Hindlimb muscle (tissue), 1 donor: Measurements from ENCODE around the gene RUNDC3A. TPM values are rescaled to one million over a fixed set of nuclear protein-coding genes. Genes with fewer than 3 reads are reported as not detected.
"Not testable (repeated sequence)": the region's sequence is repeated elsewhere in the genome, so short reads cannot be mapped to it uniquely, and the experiment has no call there.

Experiments used
- DNase-seq: peaks from one replicate; pipeline ENCODE4 v3.0.0-alpha.2; 2013
- polyA plus RNA-seq: library from polyadenylated mRNA; unstranded; fragments of 120-200 nt; gene quantifications from one replicate; pipeline ENCODE4 v1.2.1, GENCODE V29; 2013; ENCODE audit not compliant: insufficient read length

RUNDC3A gene
- polyA plus RNA-seq, 1 donor = 1.1 TPM

- no peak for DNase-seq
These were observed 52.4 kb downstream of the RUNDC3A start for GRCh38 chr17:44360826-44361225.

GRCh38 chr17:44361292-44362260 lies 53.2 kb downstream of the RUNDC3A start:
- DNase-seq = no peak

GRCh38 chr17:44362459-44362948 lies 54.1 kb downstream of the RUNDC3A start:
- no peak for DNase-seq

GRCh38 chr17:44362949-44363612 lies 54.7 kb downstream of the RUNDC3A start:
- no peak for DNase-seq

- DNase-seq = peak; percentile 79
These were observed 55.3 kb downstream of the RUNDC3A start, which contains the start of gene FAM171A2 for GRCh38 chr17:44363613-44364159. Gene FAM171A2, minus strand, starts transcription at chr17:44363853. Its CDS starts 139 bp downstream, at chr17:44363714.

GRCh38 chr17:44365051-44365450 lies 56.6 kb downstream of the RUNDC3A start:
- DNase-seq = not testable (repeated sequence)

- no peak for DNase-seq
These were observed 59.0 kb downstream of the RUNDC3A start for GRCh38 chr17:44367231-44367979.

Other genes with a start within 250 kb of the RUNDC3A start
- gene LSM12, start 241.9 kb upstream of the RUNDC3A start, polyA plus RNA-seq = 23.3 TPM
- gene G6PC3, start 237.9 kb upstream of the RUNDC3A start, polyA plus RNA-seq = 39.3 TPM
- 64.6 TPM for gene HDAC5, start 185.0 kb upstream of the RUNDC3A start, polyA plus RNA-seq
- 2.7 TPM for gene HROB, start 166.7 kb upstream of the RUNDC3A start, polyA plus RNA-seq
- 26.9 TPM for gene ASB16, start 137.9 kb upstream of the RUNDC3A start, polyA plus RNA-seq
- gene TMUB2, start 121.6 kb upstream of the RUNDC3A start, polyA plus RNA-seq = 58.1 TPM
- 59.5 TPM for gene ATXN7L3, start 108.7 kb upstream of the RUNDC3A start, polyA plus RNA-seq
- 74.0 TPM for gene UBTF, start 88.9 kb upstream of the RUNDC3A start, polyA plus RNA-seq
- gene SLC4A1, start 40.5 kb upstream of the RUNDC3A start, polyA plus RNA-seq = 9.0 TPM
- 54.8 TPM for gene SLC25A39, start 16.2 kb downstream of the RUNDC3A start, polyA plus RNA-seq
- gene GRN, start 36.7 kb downstream of the RUNDC3A start, polyA plus RNA-seq = 277 TPM
- 166 TPM for gene FAM171A2, start 55.3 kb downstream of the RUNDC3A start, polyA plus RNA-seq
- 3.8 TPM for gene ITGA2B, start 81.0 kb downstream of the RUNDC3A start, polyA plus RNA-seq
- 34.8 TPM for gene GPATCH8, start 194.8 kb downstream of the RUNDC3A start, polyA plus RNA-seq
- 13.9 TPM for gene FZD2, start 248.9 kb downstream of the RUNDC3A start, polyA plus RNA-seq